GM23338 (cell line): ENCODE data around the gene CRELD1. TPM values are rescaled to one million over a fixed set of nuclear protein-coding genes. Genes with fewer than 3 reads are reported as not detected.
"Not testable (repeated sequence)": the region's sequence is repeated elsewhere in the genome, so short reads cannot be mapped to it uniquely, and the experiment has no call there.

Experiments used
- ATAC-seq: fragments of 200-7000 bp; cut with Tn5 transposase; 3 replicates; pipeline ENCODE4 v1.9.1; 2020
- DNase-seq: peaks from one replicate; pipeline ENCODE4 v3.0.0-alpha.2; 2015; ENCODE audit warnings: low spot score
- H2AFZ ChIP-seq: fragments of 200-600 bp; sonication (generic); 2 replicates; pipeline ENCODE4 v1.8.0; 2016; ENCODE audit warnings: antibody characterized with exemption, mild to moderate bottlenecking, moderate library complexity
- H3F3A ChIP-seq: fragments of 200-600 bp; sonication (generic); replicated peaks from 2 replicates; pipeline ENCODE4 v1.8.0; 2017; ENCODE audit warnings: antibody characterized with exemption, mixed run types, low read depth
- H3K27ac ChIP-seq: fragments of 200-600 bp; sonication (generic); 2 replicates; pipeline ENCODE4 v1.6.1; 2016; ENCODE audit warnings: low read depth
- H3K27me3 ChIP-seq: fragments of 200-600 bp; sonication (generic); 2 replicates; pipeline ENCODE4 v1.8.0; 2016; ENCODE audit warnings: mild to moderate bottlenecking, mixed run types, moderate library complexity; ENCODE audit not compliant: insufficient read depth
- H3K36me3 ChIP-seq: fragments of 200-600 bp; sonication (generic); 2 replicates; pipeline ENCODE4 v1.8.0; 2016; ENCODE audit warnings: mild to moderate bottlenecking; ENCODE audit not compliant: insufficient read depth
- H3K4me1 ChIP-seq: fragments of 200-600 bp; sonication (generic); 2 replicates; pipeline ENCODE4 v1.8.0; 2016; ENCODE audit warnings: mild to moderate bottlenecking, moderate library complexity; ENCODE audit not compliant: insufficient read depth
- H3K4me2 ChIP-seq: fragments of 200-600 bp; sonication (generic); 2 replicates; pipeline ENCODE4 v1.7.1; 2017; ENCODE audit warnings: mixed run types
- H3K4me3 ChIP-seq: fragments of 200-600 bp; sonication (generic); 2 replicates; pipeline ENCODE4 v1.6.1; 2016; ENCODE audit warnings: mixed run types
- H3K79me2 ChIP-seq: fragments of 200-600 bp; sonication (generic); replicated peaks from 2 replicates; pipeline ENCODE4 v1.8.0; 2017; ENCODE audit warnings: mild to moderate bottlenecking; ENCODE audit not compliant: insufficient read depth
- H3K9me2 ChIP-seq: fragments of 200-600 bp; sonication (generic); 2 replicates; pipeline ENCODE4 v1.8.0; 2017; ENCODE audit not compliant: insufficient read depth
- H4K20me1 ChIP-seq: fragments of 200-600 bp; sonication (generic); replicated peaks from 2 replicates; pipeline ENCODE4 v1.8.0; 2017; ENCODE audit warnings: mild to moderate bottlenecking; ENCODE audit not compliant: insufficient read depth
- H3K27ac Mint-ChIP-seq: 2 replicates; pipeline ENCODE4 v1.8.0; 2020; ENCODE audit warnings: inconsistent platforms, mild to moderate bottlenecking, moderate library complexity, mixed read lengths
- H3K27me3 Mint-ChIP-seq: 3 replicates; pipeline ENCODE4 v1.8.0; 2022; ENCODE audit warnings: low read depth, mild to moderate bottlenecking, moderate library complexity, mixed read lengths, inconsistent platforms; ENCODE audit not compliant: insufficient read depth, poor library complexity
- H3K36me3 Mint-ChIP-seq: 3 replicates; pipeline ENCODE4 v1.8.0; 2021; ENCODE audit warnings: low read depth, mild to moderate bottlenecking, inconsistent platforms, moderate library complexity, mixed read lengths
- H3K4me1 Mint-ChIP-seq: 3 replicates; pipeline ENCODE4 v1.8.0; 2020; ENCODE audit warnings: mild to moderate bottlenecking, inconsistent platforms, mixed read lengths
- H3K4me3 Mint-ChIP-seq: 3 replicates; pipeline ENCODE4 v1.8.0; 2021; ENCODE audit warnings: moderate library complexity, mild to moderate bottlenecking, inconsistent platforms, mixed read lengths
- H3K9me3 Mint-ChIP-seq: 3 replicates; pipeline ENCODE4 v1.8.0; 2020; ENCODE audit warnings: moderate library complexity, mild to moderate bottlenecking, inconsistent platforms, mixed read lengths
- CREB1 ChIP-seq: fragments of 250-450 bp; sonication (Bioruptor Pico); IDR thresholded peaks from 2 replicates; pipeline ENCODE4 v1.5.0; 2020; ENCODE audit warnings: low read depth, mild to moderate bottlenecking, moderate library complexity
- EZH2phosphoT487 ChIP-seq: fragments of 200-600 bp; sonication (generic); IDR thresholded peaks from one replicate; pipeline ENCODE4 v1.8.1; 2018; ENCODE audit warnings: antibody characterized with exemption; ENCODE audit not compliant: unreplicated experiment
- JUNB ChIP-seq: IDR thresholded peaks from one replicate; pipeline ENCODE4 v1.6.1; 2016; ENCODE audit warnings: antibody characterized with exemption; ENCODE audit not compliant: unreplicated experiment
- POLR2AphosphoS5 ChIP-seq: IDR thresholded peaks from 2 replicates; pipeline ENCODE4 v1.6.1; 2016; ENCODE audit warnings: antibody characterized with exemption, low read depth
- STAT1 ChIP-seq: IDR thresholded peaks from one replicate; pipeline ENCODE4 v1.6.1; 2016; ENCODE audit warnings: antibody characterized with exemption; ENCODE audit not compliant: unreplicated experiment
- ZNF331 ChIP-seq: fragments of 250-450 bp; sonication (Bioruptor Pico); IDR thresholded peaks from 2 replicates; pipeline ENCODE4 v1.5.0; 2020; ENCODE audit warnings: low read depth, mild to moderate bottlenecking, moderate library complexity
- polyA plus RNA-seq: library from polyadenylated mRNA; unstranded; fragments of >200 nt; fragmentation: Nextera tagmentation; extraction: Ambion mirVana; gene quantifications from 2 replicates; pipeline ENCODE4 v1.2.1, GENCODE V29; 2016
- total RNA-seq: library from RNA; depleted of rRNA; stranded (reverse); fragments of >200 nt; shearing (Covaris generic); gene quantifications from 2 replicates; pipeline ENCODE4 v1.2.3, GENCODE V29; 2014
- TF ChIP-seq, protein P1 (sequence below), 2 experiments: fragments of 200-600 bp in 1 of 2; sonication (generic) in 1 of 2; conservative IDR thresholded peaks; 2 replicates each; pipeline versions ENCODE4 v1.5.1 to v1.6.1; 2016 to 2017; ENCODE audit warnings: antibody characterized with exemption in 2 of 2, low read depth in 2 of 2, mild to moderate bottlenecking in 2 of 2, moderate library complexity in 1 of 2
- TF ChIP-seq, protein P2 (sequence below): IDR thresholded peaks from 2 replicates; pipeline ENCODE4 v1.6.1; 2016; ENCODE audit warnings: antibody characterized with exemption
- TF ChIP-seq, protein P3 (sequence below): fragments of 250-450 bp; sonication (Bioruptor Pico); IDR thresholded peaks from 2 replicates; pipeline ENCODE4 v1.5.0; 2020; ENCODE audit warnings: mild to moderate bottlenecking, moderate library complexity
- TF ChIP-seq, protein P4 (sequence below): IDR thresholded peaks from one replicate; pipeline ENCODE4 v1.6.1; 2018; ENCODE audit warnings: antibody characterized with exemption; ENCODE audit not compliant: unreplicated experiment

The CRELD1 gene
- total and polyA plus RNA-seq, 2 experiments from 2014 or later: 11.5 to 13.1 TPM

DNA sequence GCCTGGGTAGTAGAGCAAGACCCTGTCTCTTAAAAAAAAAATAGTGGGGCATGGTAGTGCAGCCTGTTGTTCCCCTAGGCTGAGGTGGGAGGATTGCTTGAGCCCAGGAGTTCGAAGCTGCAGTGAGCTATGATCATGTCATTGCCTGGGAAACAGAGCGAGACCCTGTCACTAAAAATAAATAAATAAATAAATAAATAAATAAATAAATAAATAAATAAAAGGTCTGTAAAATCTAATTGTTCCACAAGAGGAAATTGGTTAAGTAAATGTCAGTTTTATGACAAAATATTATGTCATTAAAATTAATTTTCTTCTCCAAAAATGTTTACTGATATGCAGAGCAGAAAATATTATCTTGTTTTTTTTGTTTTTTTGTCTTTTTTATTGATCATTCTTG lies 5.3 kb downstream of the CRELD1 start:
- no peak overlapping the region for H3K27ac ChIP-seq
- Mint-ChIP-seq H3K4me1 (peaks cover 8% of the 10 kb centered on the region), H3K36me3 (peaks cover 18% of the 10 kb centered on the region), H3K9me3 (no peaks in the 10 kb centered on the region), H3K4me3 (no peak overlapping the region), H3K27me3 (peaks cover 4% of the 10 kb centered on the region), H3K27ac (no peak overlapping the region)
- TF ChIP-seq ZNF331 (CRISPR knock-in tag): no peak
- no peak for TF ChIP-seq STAT1
- TF ChIP-seq, protein P1, sequence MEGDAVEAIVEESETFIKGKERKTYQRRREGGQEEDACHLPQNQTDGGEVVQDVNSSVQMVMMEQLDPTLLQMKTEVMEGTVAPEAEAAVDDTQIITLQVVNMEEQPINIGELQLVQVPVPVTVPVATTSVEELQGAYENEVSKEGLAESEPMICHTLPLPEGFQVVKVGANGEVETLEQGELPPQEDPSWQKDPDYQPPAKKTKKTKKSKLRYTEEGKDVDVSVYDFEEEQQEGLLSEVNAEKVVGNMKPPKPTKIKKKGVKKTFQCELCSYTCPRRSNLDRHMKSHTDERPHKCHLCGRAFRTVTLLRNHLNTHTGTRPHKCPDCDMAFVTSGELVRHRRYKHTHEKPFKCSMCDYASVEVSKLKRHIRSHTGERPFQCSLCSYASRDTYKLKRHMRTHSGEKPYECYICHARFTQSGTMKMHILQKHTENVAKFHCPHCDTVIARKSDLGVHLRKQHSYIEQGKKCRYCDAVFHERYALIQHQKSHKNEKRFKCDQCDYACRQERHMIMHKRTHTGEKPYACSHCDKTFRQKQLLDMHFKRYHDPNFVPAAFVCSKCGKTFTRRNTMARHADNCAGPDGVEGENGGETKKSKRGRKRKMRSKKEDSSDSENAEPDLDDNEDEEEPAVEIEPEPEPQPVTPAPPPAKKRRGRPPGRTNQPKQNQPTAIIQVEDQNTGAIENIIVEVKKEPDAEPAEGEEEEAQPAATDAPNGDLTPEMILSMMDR (conservative IDR thresholded peaks at IDR 0.05; ENCODE audit: low read depth in 2 of 2): no peak
- TF ChIP-seq POLR2AphosphoS5: no peak
- TF ChIP-seq, protein P2, sequence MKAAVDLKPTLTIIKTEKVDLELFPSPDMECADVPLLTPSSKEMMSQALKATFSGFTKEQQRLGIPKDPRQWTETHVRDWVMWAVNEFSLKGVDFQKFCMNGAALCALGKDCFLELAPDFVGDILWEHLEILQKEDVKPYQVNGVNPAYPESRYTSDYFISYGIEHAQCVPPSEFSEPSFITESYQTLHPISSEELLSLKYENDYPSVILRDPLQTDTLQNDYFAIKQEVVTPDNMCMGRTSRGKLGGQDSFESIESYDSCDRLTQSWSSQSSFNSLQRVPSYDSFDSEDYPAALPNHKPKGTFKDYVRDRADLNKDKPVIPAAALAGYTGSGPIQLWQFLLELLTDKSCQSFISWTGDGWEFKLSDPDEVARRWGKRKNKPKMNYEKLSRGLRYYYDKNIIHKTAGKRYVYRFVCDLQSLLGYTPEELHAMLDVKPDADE: no peak
- TF ChIP-seq CREB1 (CRISPR knock-in tag): no peak
- no peak for TF ChIP-seq EZH2phosphoT487
- TF ChIP-seq JUNB: no peak
- TF ChIP-seq, protein P3, sequence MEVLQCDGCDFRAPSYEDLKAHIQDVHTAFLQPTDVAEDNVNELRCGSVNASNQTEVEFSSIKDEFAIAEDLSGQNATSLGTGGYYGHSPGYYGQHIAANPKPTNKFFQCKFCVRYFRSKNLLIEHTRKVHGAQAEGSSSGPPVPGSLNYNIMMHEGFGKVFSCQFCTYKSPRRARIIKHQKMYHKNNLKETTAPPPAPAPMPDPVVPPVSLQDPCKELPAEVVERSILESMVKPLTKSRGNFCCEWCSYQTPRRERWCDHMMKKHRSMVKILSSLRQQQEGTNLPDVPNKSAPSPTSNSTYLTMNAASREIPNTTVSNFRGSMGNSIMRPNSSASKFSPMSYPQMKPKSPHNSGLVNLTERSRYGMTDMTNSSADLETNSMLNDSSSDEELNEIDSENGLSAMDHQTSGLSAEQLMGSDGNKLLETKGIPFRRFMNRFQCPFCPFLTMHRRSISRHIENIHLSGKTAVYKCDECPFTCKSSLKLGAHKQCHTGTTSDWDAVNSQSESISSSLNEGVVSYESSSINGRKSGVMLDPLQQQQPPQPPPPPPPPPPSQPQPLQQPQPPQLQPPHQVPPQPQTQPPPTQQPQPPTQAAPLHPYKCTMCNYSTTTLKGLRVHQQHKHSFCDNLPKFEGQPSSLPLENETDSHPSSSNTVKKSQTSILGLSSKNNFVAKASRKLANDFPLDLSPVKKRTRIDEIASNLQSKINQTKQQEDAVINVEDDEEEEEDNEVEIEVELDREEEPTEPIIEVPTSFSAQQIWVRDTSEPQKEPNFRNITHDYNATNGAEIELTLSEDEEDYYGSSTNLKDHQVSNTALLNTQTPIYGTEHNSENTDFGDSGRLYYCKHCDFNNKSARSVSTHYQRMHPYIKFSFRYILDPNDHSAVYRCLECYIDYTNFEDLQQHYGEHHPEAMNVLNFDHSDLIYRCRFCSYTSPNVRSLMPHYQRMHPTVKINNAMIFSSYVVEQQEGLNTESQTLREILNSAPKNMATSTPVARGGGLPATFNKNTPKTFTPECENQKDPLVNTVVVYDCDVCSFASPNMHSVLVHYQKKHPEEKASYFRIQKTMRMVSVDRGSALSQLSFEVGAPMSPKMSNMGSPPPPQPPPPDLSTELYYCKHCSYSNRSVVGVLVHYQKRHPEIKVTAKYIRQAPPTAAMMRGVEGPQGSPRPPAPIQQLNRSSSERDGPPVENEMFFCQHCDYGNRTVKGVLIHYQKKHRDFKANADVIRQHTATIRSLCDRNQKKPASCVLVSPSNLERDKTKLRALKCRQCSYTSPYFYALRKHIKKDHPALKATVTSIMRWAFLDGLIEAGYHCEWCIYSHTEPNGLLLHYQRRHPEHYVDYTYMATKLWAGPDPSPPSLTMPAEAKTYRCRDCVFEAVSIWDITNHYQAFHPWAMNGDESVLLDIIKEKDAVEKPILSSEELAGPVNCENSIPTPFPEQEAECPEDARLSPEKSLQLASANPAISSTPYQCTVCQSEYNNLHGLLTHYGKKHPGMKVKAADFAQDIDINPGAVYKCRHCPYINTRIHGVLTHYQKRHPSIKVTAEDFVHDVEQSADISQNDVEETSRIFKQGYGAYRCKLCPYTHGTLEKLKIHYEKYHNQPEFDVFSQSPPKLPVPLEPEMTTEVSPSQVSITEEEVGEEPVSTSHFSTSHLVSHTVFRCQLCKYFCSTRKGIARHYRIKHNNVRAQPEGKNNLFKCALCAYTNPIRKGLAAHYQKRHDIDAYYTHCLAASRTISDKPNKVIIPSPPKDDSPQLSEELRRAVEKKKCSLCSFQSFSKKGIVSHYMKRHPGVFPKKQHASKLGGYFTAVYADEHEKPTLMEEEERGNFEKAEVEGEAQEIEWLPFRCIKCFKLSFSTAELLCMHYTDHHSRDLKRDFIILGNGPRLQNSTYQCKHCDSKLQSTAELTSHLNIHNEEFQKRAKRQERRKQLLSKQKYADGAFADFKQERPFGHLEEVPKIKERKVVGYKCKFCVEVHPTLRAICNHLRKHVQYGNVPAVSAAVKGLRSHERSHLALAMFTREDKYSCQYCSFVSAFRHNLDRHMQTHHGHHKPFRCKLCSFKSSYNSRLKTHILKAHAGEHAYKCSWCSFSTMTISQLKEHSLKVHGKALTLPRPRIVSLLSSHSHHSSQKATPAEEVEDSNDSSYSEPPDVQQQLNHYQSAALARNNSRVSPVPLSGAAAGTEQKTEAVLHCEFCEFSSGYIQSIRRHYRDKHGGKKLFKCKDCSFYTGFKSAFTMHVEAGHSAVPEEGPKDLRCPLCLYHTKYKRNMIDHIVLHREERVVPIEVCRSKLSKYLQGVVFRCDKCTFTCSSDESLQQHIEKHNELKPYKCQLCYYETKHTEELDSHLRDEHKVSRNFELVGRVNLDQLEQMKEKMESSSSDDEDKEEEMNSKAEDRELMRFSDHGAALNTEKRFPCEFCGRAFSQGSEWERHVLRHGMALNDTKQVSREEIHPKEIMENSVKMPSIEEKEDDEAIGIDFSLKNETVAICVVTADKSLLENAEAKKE: no peak
- TF ChIP-seq, protein P4, sequence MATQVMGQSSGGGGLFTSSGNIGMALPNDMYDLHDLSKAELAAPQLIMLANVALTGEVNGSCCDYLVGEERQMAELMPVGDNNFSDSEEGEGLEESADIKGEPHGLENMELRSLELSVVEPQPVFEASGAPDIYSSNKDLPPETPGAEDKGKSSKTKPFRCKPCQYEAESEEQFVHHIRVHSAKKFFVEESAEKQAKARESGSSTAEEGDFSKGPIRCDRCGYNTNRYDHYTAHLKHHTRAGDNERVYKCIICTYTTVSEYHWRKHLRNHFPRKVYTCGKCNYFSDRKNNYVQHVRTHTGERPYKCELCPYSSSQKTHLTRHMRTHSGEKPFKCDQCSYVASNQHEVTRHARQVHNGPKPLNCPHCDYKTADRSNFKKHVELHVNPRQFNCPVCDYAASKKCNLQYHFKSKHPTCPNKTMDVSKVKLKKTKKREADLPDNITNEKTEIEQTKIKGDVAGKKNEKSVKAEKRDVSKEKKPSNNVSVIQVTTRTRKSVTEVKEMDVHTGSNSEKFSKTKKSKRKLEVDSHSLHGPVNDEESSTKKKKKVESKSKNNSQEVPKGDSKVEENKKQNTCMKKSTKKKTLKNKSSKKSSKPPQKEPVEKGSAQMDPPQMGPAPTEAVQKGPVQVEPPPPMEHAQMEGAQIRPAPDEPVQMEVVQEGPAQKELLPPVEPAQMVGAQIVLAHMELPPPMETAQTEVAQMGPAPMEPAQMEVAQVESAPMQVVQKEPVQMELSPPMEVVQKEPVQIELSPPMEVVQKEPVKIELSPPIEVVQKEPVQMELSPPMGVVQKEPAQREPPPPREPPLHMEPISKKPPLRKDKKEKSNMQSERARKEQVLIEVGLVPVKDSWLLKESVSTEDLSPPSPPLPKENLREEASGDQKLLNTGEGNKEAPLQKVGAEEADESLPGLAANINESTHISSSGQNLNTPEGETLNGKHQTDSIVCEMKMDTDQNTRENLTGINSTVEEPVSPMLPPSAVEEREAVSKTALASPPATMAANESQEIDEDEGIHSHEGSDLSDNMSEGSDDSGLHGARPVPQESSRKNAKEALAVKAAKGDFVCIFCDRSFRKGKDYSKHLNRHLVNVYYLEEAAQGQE: no peak
- H3K79me2 ChIP-seq: no peaks in the 10 kb centered on the region; the same call in 1 of the 2 replicates
- no peaks in the 10 kb centered on the region for H4K20me1 ChIP-seq
- peaks cover 6% of the 10 kb centered on the region; the same call in 1 of the 2 replicates for H3K36me3 ChIP-seq
- no peak overlapping the region for H2AFZ ChIP-seq
- H3K27me3 ChIP-seq: no peaks in the 10 kb centered on the region
- H3K4me3 ChIP-seq: no peak overlapping the region
- H3F3A ChIP-seq: no peaks in the 10 kb centered on the region
- no peak for DNase-seq
- peaks cover 5% of the 10 kb centered on the region; the same call in 1 of the 2 replicates for H3K4me1 ChIP-seq
- H3K9me2 ChIP-seq: no peaks in the 10 kb centered on the region
- H3K4me2 ChIP-seq: no peak overlapping the region
- ATAC-seq: no peak

DNA sequence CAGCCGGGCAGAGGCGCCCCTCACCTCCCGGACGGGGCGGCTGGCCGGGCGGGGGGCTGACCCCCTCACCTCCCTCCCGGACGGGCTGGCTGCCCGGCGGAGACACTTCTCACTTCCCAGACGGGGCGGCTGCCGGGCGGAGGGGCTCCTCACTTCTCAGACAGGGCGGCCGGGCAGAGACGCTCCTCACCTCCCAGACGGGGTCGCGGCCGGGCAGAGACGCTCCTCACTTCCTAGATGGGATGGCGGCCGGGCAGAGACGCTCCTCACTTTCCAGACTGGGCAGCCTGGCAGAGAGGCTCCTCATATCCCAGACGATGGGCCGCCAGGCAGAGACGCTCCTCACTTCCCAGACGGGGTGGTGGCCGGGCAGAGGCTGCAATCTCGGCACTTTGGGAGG lies 6.3 kb downstream of the CRELD1 start:
- not testable (repeated sequence) for H3K27me3 ChIP-seq, H3K27ac Mint-ChIP-seq, DNase-seq, H3K27ac ChIP-seq, H3K9me3 Mint-ChIP-seq, H2AFZ ChIP-seq, H3K79me2 ChIP-seq, H3F3A ChIP-seq, ATAC-seq, H3K4me1 Mint-ChIP-seq, H3K4me3 Mint-ChIP-seq, H3K27me3 Mint-ChIP-seq, H3K4me1 ChIP-seq, H3K4me3 ChIP-seq, H4K20me1 ChIP-seq, H3K4me2 ChIP-seq, H3K36me3 ChIP-seq, H3K9me2 ChIP-seq
- H3K36me3 Mint-ChIP-seq: peaks cover 18% of the 10 kb centered on the region
